DMS114 treated with DMSO at 0.1 percent for 48 hours (cell line): ENCODE data around the gene ZCCHC17.
"Not testable (repeated sequence)": the region's sequence is repeated elsewhere in the genome, so short reads cannot be mapped to it uniquely, and the experiment has no call there.

Experiments
- DNase-seq: peaks from one replicate; lab custom pipeline; 2025; ENCODE audit not compliant: unreplicated experiment; lab: John Stamatoyannopoulos, UW

The ZCCHC17 gene

DNA sequence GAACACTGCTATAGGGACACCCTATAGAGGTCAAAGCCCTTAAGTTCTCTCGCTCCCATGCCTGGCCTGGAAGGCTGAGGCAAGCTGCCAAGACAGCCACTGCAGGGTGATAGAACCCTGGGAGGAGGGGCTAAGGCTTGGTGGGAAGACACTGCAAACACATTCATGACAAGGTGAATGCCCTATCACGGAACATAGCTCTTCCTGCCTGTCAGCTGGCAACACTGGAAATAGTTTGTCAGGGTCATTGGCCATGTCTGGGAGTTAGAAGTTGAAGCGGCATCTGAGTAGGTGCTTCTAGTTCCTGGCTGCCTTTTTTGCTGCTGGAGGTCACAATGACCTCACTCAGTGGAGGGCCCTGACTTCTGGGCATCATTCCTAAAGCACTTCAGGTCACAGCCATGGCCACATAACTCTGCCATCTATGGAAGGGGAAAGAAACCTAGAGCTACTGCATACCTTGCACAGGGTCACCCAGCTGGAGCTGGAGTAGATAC, 71.8 kb downstream of the ZCCHC17 start:
- DNase-seq = no peak

DNA sequence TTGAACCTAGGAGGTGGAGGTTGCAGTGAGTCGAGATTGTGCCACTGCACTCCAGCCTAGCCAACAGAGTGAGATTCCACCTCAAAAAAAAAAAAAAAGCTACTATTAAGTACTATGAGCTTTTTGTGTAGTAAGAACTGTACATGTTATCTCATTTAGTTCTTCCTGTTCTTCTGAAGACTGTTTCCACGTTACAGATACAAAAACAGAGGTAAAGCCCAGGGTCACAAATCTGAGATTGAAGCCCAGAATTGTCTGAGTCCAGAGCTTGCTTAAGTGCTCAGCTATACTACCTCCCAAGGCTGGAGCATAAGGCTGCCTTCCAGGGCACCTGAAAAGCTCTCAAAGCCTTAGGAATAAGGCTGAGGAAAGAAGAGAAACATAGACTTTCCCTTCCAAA, 73.2 kb downstream of the ZCCHC17 start:
- no peak for DNase-seq

DNA sequence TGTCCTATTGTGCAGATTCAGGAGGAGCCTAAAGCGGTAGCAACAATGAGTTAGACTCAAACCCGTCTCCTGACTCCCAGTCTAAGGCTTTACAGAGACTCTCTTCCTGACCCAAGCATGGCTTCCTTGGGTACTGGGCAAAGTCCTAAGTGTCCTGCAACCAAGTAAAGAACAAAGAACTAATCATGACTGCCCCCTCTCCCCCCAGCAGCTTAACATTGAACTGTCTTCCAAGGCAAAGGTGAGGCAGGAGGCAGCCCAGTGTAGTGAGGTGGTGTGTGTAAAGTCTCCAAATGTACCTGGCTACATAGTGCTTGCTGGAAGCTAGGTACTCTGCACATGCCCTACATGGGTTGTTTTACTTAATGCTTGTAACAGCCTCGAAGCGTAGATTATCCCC, 73.7 kb downstream of the ZCCHC17 start:
- no peak for DNase-seq

DNA sequence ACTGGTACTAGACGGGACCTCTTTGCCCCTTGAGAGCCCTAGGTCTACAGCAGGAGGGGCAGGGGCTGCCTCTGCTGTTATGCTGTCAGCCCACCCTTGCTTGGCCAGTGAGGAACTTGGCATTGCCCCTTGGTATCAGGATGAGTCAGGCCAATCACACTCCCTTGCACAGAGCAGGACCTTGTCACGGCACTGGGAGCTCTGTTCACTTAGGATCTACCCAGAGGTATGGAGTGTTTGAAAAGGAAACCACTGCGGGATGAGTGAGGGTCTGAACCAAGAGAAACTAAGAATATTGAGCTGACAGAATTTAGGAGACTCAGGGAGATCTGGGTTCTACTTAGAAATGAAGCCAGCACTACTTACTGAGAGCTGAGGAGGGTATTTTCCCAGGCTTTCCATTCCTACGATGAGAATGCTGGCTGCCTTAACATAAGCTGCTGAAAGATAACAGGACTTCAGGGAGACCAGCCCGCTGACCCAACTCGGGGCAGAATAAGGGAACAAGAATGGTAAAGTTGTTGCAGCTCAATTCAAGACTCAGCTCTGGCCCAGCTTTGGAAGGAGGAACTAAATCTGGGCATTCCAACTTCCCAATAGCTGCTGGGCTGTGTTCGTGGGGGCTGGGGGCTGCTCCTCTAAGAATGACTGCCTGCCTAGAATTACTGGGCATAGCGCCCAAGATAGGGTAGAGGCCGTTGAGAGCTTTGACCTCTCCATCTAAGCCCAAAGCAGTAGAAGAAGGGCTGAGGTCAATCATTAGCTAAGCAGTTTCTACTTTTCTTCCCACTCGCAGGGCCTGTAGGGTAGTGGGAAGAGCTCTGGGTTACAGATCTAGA, 74.5 kb downstream of the ZCCHC17 start:
- DNase-seq = no peak

DNA sequence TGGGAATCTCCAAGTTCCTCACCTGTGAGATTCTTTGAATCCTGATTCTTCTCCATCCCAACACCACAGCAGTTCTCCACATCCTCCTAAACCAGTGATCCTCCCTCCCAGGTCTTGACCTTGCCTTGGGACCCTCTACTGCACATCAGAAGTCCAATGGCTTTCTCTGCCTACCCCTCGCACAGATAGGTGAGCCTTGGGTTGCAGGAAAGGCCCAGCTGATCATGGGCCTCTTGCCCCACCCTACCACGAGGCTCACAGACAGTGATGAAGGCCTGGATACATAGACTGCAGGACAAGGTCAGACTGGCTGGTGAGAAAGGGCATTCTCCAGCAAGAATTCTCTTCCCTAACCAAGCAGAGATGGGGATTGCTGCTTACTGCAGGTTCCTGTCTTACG, 75.2 kb downstream of the ZCCHC17 start:
- DNase-seq = no peak

DNA sequence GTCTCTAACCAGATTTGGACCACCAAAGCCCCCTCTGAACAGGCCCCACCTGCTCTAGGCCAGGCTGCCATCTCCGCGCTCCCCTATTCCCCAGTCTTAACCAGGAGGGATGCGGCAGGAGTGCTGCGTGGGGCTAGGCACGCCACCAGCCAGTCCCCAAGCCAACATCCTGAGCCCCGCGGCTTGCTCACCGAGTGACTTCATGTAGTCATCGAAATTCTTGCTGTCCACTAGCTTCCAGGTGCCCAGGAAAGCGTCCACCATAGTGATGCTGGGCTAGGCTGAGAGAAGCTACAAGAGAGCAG, 75.9 kb downstream of the ZCCHC17 start:
- DNase-seq = no peak

DNA sequence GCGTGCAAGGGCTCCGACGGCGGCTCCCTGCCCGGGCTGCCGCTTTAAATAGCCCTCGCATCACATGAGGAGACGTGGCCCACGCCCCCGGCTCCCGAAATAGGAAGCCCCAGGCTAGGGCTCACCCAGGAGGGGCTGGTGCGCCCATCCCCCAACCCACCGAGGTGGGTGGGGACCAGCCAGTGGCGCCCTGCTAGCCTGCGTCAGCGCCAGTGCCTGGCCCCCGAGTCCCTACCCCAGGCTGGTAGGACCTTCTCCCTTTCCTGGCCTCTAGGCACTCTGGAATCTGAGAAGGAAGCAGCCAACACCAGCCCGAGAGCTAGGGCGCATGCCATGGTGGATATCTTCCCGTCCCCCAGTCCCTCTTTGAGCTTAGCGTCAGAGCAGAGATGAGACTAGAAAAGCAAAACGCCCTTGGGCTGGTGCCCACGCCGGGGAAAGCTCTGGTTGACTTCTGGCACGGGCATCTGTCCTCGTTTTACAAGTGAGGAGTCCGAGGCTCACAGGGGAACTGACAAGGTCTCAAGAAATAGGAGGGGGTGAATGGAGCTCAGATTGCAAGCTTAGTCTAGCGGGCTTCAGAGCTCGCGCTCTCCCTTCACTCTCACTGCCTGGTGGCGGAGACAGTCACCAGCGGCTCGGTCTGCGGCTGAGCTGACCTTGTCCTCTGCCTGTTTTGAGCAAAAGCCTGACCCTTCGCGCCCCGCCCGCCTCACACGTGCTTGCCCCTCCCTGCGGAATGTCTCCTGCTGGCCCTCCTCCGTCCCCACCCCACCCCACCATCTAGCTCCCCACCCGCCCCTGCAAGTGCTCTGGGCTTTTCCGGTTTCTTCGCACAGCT, 76.4 kb downstream of the ZCCHC17 start, which contains the start of gene FABP3:
FABP3 (minus strand) TSS at position 21 of the 841 bp plus-strand sequence. CDS start 62 bp downstream, outside the sequence.
- peak; percentile 17 for DNase-seq

DNA sequence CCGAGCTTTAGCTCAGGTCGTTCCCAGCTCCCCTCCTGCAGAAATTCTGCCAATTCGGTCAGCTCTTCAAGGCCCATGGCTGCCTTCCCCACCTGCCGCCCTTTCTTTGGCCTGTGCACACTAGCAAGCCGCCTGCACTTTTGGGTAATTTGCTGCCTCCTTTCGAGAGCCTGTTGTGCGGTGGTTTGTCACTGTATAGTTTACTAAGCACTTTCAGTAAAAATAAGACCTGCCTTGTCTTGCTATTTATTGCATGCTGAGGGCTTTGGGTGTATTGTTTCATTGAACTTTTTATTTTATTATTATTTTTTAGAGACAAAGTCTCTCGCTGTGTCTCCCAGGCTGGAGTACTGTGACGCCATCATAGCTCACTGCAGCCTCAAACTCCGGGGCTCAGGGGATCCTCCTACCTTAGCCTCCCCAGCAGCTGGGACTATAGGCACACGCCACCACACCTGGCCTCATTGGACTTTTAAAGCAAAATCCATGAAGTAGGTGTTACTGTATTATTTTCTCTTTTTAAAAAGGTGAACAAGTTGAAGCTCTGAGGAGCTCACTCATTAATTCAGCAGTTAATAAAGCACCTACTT, 77.2 kb downstream of the ZCCHC17 start:
- no peak for DNase-seq

DNA sequence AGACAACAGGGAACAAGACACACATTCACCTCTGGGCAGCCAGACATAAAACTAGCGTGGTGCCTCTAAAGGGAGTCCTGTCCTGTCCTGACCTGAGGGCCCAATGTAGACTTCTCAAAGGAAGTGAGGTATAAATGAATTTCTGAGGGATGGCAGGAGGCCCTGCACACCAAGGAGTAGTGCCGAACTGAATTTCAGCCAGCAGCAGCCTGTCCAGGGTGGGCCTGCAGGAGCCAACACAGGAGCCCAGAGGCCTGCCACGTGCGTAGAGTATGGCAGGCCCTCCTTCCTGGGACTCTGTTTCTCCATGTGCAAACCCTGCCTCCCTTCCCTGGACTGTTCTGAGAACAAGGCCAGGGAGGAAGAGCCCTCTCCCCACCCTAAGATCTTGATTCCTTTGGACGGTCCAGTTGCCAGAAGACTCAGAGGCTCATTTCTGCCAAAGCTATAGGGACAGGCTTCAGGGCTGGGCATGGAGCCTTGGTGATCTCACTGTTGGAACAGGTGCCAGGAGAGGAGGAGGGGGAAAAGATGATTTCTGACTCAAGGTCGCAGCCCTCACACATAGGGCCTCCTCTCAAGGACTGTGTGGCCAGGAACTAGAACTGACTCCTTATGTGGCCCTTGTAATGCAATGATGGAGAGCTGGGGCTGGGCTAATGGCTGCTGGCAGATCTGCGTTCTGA, 77.8 kb downstream of the ZCCHC17 start:
- no peak for DNase-seq

DNA sequence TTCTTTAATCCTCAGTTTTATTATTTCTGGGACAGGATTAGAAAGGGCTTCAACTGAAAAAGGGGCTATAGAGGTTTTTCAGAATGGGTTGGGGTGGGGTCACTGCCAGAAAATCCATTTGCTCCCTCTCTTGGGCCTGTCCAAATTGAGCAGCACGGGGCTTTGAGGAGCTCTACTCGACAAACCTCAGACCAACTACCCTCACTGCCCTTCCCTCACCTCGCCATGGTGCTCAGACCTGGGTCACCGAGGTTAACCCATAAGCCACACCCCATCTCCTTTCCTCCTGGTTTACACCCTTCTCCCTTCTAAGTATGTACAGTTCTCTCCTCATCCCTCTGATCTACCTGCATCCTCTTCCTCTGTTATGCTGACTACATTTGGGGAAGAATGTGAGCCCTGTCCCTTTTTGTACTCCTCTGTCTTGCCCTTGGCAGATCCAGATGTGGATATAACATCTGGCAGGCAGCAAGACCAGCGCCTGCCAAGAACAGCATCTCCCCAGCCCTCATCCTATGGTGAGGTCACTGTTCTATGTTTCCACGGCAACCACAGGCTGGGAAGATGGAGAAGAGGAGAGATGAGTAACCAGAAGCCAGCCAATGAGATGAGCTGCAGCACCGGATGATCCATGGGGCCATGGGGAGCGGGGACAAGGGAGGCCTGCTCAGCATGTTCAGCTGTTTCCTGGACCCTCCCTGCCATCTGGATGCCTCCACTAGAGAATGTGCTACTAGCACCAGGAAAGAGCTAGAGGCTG, 79.7 kb downstream of the ZCCHC17 start:
- no peak for DNase-seq

DNA sequence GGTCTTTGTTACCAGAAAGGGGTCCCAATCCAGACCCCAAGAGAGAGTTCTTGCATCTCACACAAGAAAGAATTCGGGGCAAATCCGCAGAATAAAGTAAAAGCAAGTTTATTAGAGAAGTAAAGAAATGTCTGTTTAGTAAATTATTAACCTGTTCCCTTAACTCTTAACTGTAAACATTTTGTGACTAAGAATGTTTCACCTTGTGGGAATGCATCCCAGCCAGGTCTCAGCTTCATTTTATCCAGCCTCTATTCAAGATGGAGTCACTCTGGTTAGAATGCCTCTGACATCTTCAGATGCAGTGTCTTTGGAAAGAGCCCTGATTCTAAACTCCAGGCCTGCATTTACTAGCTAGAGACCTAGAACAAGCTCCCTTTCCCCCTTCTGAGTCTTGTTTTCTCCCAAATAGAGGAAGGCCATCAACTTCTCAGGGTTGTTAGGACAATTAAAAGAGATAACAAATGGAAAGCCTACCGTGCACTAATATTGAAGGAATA, 80.6 kb downstream of the ZCCHC17 start:
- DNase-seq = no peak

DNA sequence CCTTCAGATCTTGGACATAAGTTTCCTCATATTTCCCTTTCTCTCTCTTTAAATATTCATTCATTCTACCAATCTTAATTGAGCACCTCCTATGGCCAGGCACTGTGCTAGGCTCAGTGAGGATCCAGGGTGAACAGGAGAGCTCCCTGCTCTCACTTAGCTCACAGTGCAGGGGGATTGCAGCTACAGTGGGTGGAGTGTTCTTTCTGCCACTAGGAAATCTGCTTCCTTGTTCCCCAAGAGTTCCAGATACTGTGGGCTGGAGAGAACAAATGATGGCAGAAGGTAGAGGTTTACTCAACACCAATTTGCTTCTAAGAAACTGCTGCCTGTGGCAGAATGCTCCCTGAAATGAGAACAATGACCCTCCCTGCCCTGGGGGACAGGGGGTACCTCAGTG, 81.2 kb downstream of the ZCCHC17 start:
- DNase-seq = no peak

DNA sequence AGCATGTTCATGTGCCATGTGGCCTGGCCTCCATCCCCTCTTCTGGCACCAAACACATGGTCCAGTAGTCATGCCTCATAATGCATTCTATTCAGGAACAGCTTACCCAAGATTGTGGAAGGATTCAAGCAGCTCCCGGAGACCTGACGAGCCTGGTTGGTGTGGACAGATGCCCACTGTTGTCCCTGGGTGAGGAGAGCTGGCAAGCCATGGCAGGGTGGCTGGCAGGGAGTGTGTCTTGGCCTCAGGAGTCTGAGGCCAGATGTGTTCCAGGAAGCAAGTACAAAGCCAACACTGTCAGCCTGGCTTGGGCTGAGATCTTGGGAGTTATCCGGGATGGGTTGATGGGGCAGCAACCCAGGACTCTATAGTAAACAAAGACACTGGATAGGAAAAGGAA, 83.3 kb downstream of the ZCCHC17 start:
- DNase-seq = no peak

DNA sequence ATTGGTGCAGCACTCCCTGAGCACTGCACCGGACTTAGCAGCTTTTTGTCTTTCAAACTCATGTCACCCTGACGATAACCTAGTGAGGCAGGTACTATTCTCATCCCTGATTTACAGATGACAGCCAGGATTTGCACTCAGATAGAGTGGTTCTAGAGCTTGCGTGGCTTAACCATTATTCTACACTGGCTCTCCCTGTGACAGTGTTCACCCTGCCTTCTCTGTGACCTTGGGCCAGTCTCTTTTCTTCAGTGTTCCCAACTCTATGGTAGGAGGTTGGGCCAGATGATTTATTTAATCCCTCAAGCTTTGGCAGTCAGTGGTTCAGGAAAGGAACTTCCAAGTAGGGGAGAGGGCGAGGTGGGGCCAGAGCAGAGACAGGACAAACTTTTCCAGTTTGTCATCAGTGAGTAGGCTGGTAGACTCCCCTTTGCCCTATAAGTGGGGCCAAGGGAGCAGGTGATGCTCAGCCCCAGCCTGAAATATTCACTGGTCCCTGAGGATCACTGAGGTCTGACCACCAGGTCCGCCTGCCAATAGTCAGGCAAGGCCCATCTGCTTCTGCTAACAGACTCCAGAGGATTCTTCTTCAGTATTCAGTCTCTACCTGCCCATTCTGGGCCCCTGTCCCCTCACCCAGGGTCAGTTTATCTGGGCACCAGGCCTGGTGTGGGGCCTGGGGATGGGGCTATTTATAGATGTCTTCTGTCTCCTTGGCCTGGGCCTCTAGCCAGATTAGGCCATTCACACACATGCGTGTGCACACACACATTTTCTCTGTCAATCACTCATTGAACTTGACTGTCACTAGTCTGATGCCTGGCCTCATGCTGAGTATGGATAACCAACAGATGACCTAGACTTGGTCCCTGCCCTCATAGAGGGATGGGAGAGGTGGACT, 84.8 kb downstream of the ZCCHC17 start:
- no peak for DNase-seq

DNA sequence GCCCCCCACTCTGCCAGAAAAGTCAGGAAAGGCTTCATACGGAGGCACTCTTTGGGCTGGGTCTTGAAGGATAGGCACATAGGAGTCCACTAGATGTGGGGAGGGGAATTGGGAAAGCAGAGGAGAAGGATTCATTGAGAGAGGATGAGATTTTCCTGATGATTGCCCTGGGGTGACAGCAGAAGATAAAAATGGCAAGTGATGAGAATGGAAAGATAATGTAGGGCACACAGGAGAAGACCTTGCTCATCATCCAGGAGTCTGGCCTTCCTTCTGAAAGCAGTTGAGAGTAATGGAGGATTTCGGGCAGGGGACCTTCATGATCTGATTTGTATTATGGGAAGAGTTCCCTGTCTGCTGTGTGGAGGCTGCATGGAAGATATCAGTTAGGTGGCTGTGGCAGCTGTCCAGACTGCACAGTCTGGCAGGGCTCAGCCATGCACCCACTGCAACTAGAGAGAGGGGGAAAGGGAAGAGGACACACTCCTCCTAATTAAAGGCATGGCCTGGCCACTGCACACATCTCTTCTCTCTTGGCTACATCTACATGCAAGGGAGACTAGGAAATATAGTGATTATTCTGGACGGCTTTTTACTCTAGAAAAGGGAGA, 85.7 kb downstream of the ZCCHC17 start:
- no peak for DNase-seq

DNA sequence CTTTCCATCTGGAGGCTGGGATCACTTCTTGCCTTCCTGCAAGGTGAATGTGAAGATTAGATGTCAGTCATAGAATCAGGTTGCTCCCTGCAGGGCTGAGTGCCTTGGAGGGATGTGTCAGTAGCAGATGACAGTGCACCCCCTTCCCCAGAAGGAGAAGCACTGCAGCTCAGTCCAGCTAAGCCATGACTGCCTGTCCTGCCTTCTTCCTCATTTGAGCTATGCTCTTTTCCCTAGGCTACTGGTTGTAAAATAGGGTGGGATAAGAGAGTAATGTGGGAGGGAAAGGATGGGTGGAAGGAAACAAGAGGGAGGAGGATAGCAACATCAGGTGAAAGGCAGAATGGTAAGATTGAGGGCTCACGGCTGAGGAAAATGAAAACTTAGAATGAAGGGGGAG, 87.1 kb downstream of the ZCCHC17 start:
- DNase-seq = no peak

DNA sequence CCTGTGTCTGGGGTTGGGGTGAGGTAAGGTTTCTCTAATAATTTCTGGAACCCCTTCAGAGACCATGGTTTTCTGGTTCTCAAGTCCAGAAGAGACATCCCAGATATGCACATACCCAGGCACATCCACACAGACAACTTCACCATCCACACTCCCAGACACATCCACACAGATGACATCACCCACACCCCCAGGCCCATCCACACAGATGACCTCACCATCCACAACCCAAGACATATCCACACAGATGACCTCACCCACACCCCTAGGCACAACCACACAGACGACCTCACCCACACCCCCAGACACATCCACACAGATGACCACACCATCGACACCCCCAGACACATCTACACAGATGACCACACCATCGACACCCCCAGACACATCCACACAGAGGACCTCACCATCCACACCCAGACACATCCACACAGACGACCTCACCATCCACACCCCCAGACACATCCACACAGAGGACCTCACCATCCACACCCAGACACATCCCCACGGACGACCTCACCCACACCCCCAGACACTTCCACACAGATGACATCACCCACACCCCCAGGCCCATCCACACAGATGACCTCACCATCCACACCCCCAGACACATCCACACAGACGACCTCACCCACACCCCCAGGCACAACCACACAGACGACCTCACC, 89.9 kb downstream of the ZCCHC17 start:
- not testable (repeated sequence) for DNase-seq

DNA sequence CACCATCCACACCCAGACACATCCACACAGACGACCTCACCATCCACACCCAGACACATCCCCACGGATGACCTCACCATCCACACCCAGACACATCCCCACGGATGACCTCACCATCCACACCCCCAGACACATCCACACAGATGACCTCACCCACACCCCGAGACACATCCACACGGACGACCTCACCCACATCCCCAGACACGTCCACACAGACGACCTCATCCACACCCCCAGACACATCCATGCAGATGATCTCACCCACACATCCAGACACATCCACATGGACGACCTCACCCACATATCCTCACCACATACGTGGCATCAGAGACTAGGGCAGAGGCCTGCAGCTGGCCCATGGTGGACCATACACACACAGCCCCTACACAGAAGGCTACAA, 90.8 kb downstream of the ZCCHC17 start:
- DNase-seq = no peak
